K562 (cell line): ENCODE results near the gene AKR1A1. TPM values are rescaled to one million over a fixed set of nuclear protein-coding genes. Genes with fewer than 3 reads are reported as not detected.

ENCODE experiments used
- CBFA2T3 ChIP-seq: fragments of 450-650 bp; IDR thresholded peaks from 2 replicates; pipeline ENCODE4 v1.6.1; 2017
- DACH1 ChIP-seq: fragments of 450-650 bp; IDR thresholded peaks from 2 replicates; pipeline ENCODE4 v1.6.1; 2018; ENCODE audit not compliant: partially characterized antibody
- DPF2 ChIP-seq: fragments of 450-650 bp; IDR thresholded peaks from 2 replicates; pipeline ENCODE4 v1.6.1; 2016
- ESRRA ChIP-seq: fragments of 450-650 bp; IDR thresholded peaks from 2 replicates; pipeline ENCODE4 v1.6.1; 2014; ENCODE audit warnings: low read depth, mild to moderate bottlenecking, moderate library complexity, borderline replicate concordance
- GABPB1 ChIP-seq: sonication (generic); formaldehyde crosslinking; IDR thresholded peaks from 2 replicates; pipeline ENCODE4 v1.8.0; 2022; ENCODE audit warnings: mild to moderate bottlenecking, missing genetic modification reagents
- GTF2A2 ChIP-seq: IDR thresholded peaks from 2 replicates; pipeline ENCODE4 v1.6.1; 2016; ENCODE audit warnings: mild to moderate bottlenecking, missing genetic modification characterization, missing compliant biosample characterization
- HDAC1 ChIP-seq, 2 experiments: fragments of 450-650 bp; IDR thresholded peaks; 2 replicates each; pipeline ENCODE4 v1.6.1; 2016 to 2017; ENCODE audit warnings: inconsistent platforms in 1 of 2, mild to moderate bottlenecking in 1 of 2, moderate library complexity in 1 of 2
- HMBOX1 ChIP-seq: sonication (generic); IDR thresholded peaks from 2 replicates; pipeline ENCODE4 v1.6.1; 2016
- JUNB ChIP-seq: fragments of 450-650 bp; formaldehyde crosslinking; conservative IDR thresholded peaks from 2 replicates; pipeline ENCODE4 v1.4.0; 2020; ENCODE audit warnings: mild to moderate bottlenecking
- MYC ChIP-seq, 2 experiments: fragments of 250-450 bp in 1 of 2; sonication (Bioruptor Pico) in 1 of 2; IDR thresholded peaks; 2 replicates each; pipeline versions ENCODE4 v1.5.1 to v1.6.1; 2012 to 2021; ENCODE audit warnings: low read depth in 2 of 2, borderline replicate concordance in 1 of 2, improper control_type of control experiment in 1 of 2, low read length in 1 of 2, mild to moderate bottlenecking in 1 of 2, moderate library complexity in 1 of 2
- PKNOX1 ChIP-seq: fragments of 450-650 bp; IDR thresholded peaks from 2 replicates; pipeline ENCODE4 v1.6.1; 2016
- SMAD1 ChIP-seq: fragments of 150-350 bp; IDR thresholded peaks from 2 replicates; pipeline ENCODE4 v1.6.1; 2014; ENCODE audit warnings: low read length, low read depth; ENCODE audit not compliant: partially characterized antibody
- TOE1 ChIP-seq, 2 experiments: fragments of 450-650 bp in 1 of 2; sonication (generic) in 1 of 2; formaldehyde crosslinking in 1 of 2; IDR thresholded peaks; 2 replicates each; pipeline versions ENCODE4 v1.7.1 to v1.8.0; 2016 to 2022; ENCODE audit warnings: borderline replicate concordance in 2 of 2, mild to moderate bottlenecking in 2 of 2, antibody characterized with exemption in 1 of 2, inconsistent platforms in 1 of 2, low read depth in 1 of 2, missing genetic modification reagents in 1 of 2, moderate library complexity in 1 of 2
- ZNF12 ChIP-seq: sonication (generic); formaldehyde crosslinking; IDR thresholded peaks from 2 replicates; pipeline ENCODE4 v1.4.0; 2020; ENCODE audit warnings: mild to moderate bottlenecking, missing genetic modification reagents
- ZNF134 ChIP-seq: fragments of 250-450 bp; sonication (Bioruptor Pico); conservative IDR thresholded peaks from 2 replicates; pipeline ENCODE4 v1.4.0; 2020
- ZNF175 ChIP-seq: fragments of 200-800 bp; sonication (Bioruptor generic); IDR thresholded peaks from 2 replicates; pipeline ENCODE4 v1.6.1; 2016; ENCODE audit warnings: low read depth, mild to moderate bottlenecking, missing genetic modification characterization, missing compliant biosample characterization
- polyA plus RNA-seq, 8 experiments: library from polyadenylated mRNA; depleted of rRNA in 4 of 8; stranded (reverse) in 5 of 8; unstranded in 3 of 8; fragments of >200 nt; fragmentation: Nextera tagmentation in 2 of 8; fragmentation: Illumina TruSeq in 1 of 8; extraction: Ambion mirVana in 2 of 8; extraction: Trizol in 1 of 8; gene quantifications; 2 replicates each; pipeline versions ENCODE4 v1.2.1 to v1.2.3, GENCODE V29; 2011 to 2014; ENCODE audit warnings: inconsistent platforms in 1 of 8, missing spikeins in 1 of 8
- total RNA-seq, 7 experiments: library from RNA; depleted of rRNA in 6 of 7; stranded (reverse); fragments of >200 nt in 6 of 7; fragmentation: Illumina TruSeq in 2 of 7; extraction: Trizol in 2 of 7; gene quantifications; 2 replicates each; pipeline versions ENCODE4 v1.2.1 to v1.2.3, GENCODE V29; 2011 to 2021; ENCODE audit warnings: low replicate concordance in 1 of 7

The AKR1A1 gene
- total and polyA plus RNA-seq, 9 of the 15 experiments (the other 6 are each of a cell fraction or from before 2014, with no cell fraction given), result 68.6 to 211 (median 132) TPM

- TF ChIP-seq MYC (IDR thresholded peaks at IDR 0.05; ENCODE audit: low read depth, low read length) (peak; percentile 90), MYC (CRISPR knock-in tag; IDR thresholded peaks at IDR 0.05; ENCODE audit: borderline replicate concordance, low read depth) (no peak), DACH1 (peak; percentile 74), HMBOX1 (peak; percentile 77), SMAD1 (peak; percentile 41), CBFA2T3 (peak; percentile 35; the same call in 1 of the 2 replicates), HDAC1 (IDR thresholded peaks at IDR 0.05) (peak in 1 of 2 experiments; percentile 71; a peak in 2 of 4 replicates), JUNB (CRISPR knock-in tag) (no peak), GTF2A2 (tag) (no peak), ESRRA (0 out of 2 replicates have a peak, but pooled peaks have one; percentile 18), ZNF175 (CRISPR knock-in tag) (no peak), TOE1 (IDR thresholded peaks at IDR 0.05; ENCODE audit: borderline replicate concordance) (0 out of 2 replicates have a peak, but pooled peaks have one; percentile 35), TOE1 (CRISPR knock-in tag; IDR thresholded peaks at IDR 0.05; ENCODE audit: borderline replicate concordance, low read depth) (no peak), PKNOX1 (peak; percentile 65), ZNF12 (CRISPR knock-in tag) (no peak), ZNF134 (CRISPR knock-in tag) (no peak), GABPB1 (CRISPR knock-in tag) (0 out of 2 replicates have a peak, but pooled peaks have one; percentile 35), DPF2 (0 out of 2 replicates have a peak, but pooled peaks have one; percentile 34)
These were observed 38.0 kb upstream of the AKR1A1 start (continued) for GRCh38 chr1:45512641-45513054.
